ENCODE measurements around the gene SULT4A1. TPM values are rescaled to one million over a fixed set of nuclear protein-coding genes. Genes with fewer than 3 reads are reported as not detected.

SULT4A1 gene
- total and polyA plus RNA-seq, 2 donors = 0.09 to 4.6 TPM

- DNase-seq (ENCODE audit: low read depth in 6 of 9, low spot score in 9 of 9) = no peak
- no peak overlapping the region for H3K27ac ChIP-seq (ENCODE audit: low read depth in 1 of 2, low read length in 1 of 2)
- 96% methylated on average over 2 of the region's 2 CpGs for WGBS
- no peak overlapping the region for H3K4me3 ChIP-seq (ENCODE audit: low read length in 2 of 2)
- no peaks in the 10 kb centered on the region for H3K9me3 ChIP-seq (ENCODE audit: control insufficient read depth in 2 of 2, insufficient read depth in 1 of 2, low read length in 1 of 2)
- H3K4me1 ChIP-seq (ENCODE audit: control insufficient read depth in 2 of 2, insufficient read depth in 2 of 2, low read length in 2 of 2) = no peaks in the 10 kb centered on the region
- no peaks in the 10 kb centered on the region for H3K27me3 ChIP-seq (ENCODE audit: control insufficient read depth in 2 of 2, insufficient read depth in 1 of 2, low read length in 1 of 2)
- no peaks in the 10 kb centered on the region for H3K36me3 ChIP-seq (ENCODE audit: control insufficient read depth in 2 of 2, insufficient read depth in 2 of 2, low read length in 1 of 2)
Measured at GRCh38 chr22:43783777-43784176, 78.5 kb downstream of the SULT4A1 start.

GRCh38 chr22:43782448-43782847, 79.9 kb downstream of the SULT4A1 start:
- no peaks in the 10 kb centered on the region for H3K9me3 ChIP-seq (ENCODE audit: control insufficient read depth in 2 of 2, insufficient read depth in 1 of 2, low read length in 1 of 2)
- no peak overlapping the region for H3K27ac ChIP-seq (ENCODE audit: low read depth in 1 of 2, low read length in 1 of 2)
- no peaks in the 10 kb centered on the region for H3K36me3 ChIP-seq (ENCODE audit: control insufficient read depth in 2 of 2, insufficient read depth in 2 of 2, low read length in 1 of 2)
- DNase-seq (ENCODE audit: low read depth in 6 of 9, low spot score in 9 of 9) = no peak
- H3K4me3 ChIP-seq (ENCODE audit: low read length in 2 of 2) = no peak overlapping the region
- H3K4me1 ChIP-seq (ENCODE audit: control insufficient read depth in 2 of 2, insufficient read depth in 2 of 2, low read length in 2 of 2) = no peaks in the 10 kb centered on the region
- WGBS = 94% methylated on average over 3 of the region's 3 CpGs
- no peaks in the 10 kb centered on the region for H3K27me3 ChIP-seq (ENCODE audit: control insufficient read depth in 2 of 2, insufficient read depth in 1 of 2, low read length in 1 of 2)

- DNase-seq (ENCODE audit: low read depth in 6 of 9, low spot score in 9 of 9) = peak in 1 of 9 donors; percentile 10
- no peaks in the 10 kb centered on the region for H3K9me3 ChIP-seq (ENCODE audit: control insufficient read depth in 2 of 2, insufficient read depth in 1 of 2, low read length in 1 of 2)
- no peaks in the 10 kb centered on the region for H3K4me1 ChIP-seq (ENCODE audit: control insufficient read depth in 2 of 2, insufficient read depth in 2 of 2, low read length in 2 of 2)
- no peaks in the 10 kb centered on the region for H3K27me3 ChIP-seq (ENCODE audit: control insufficient read depth in 2 of 2, insufficient read depth in 1 of 2, low read length in 1 of 2)
- 31% methylated on average over 4 of the region's 4 CpGs for WGBS
- no peak overlapping the region for H3K4me3 ChIP-seq (ENCODE audit: low read length in 2 of 2)
- no peak overlapping the region for H3K27ac ChIP-seq (ENCODE audit: low read depth in 1 of 2, low read length in 1 of 2)
- no peaks in the 10 kb centered on the region for H3K36me3 ChIP-seq (ENCODE audit: control insufficient read depth in 2 of 2, insufficient read depth in 2 of 2, low read length in 1 of 2)
Measured at GRCh38 chr22:43777286-43777685, 85.0 kb downstream of the SULT4A1 start.

GRCh38 chr22:43776081-43776670, 86.1 kb downstream of the SULT4A1 start:
- Histone ChIP-seq H3K4me3 (ENCODE audit: low read length in 2 of 2) (no peak overlapping the region), H3K27ac (ENCODE audit: low read depth in 1 of 2, low read length in 1 of 2) (no peak overlapping the region), H3K9me3 (ENCODE audit: control insufficient read depth in 2 of 2, insufficient read depth in 1 of 2, low read length in 1 of 2) (no peaks in the 10 kb centered on the region), H3K4me1 (ENCODE audit: control insufficient read depth in 2 of 2, insufficient read depth in 2 of 2, low read length in 2 of 2) (no peaks in the 10 kb centered on the region), H3K36me3 (ENCODE audit: control insufficient read depth in 2 of 2, insufficient read depth in 2 of 2, low read length in 1 of 2) (no peaks in the 10 kb centered on the region), H3K27me3 (ENCODE audit: control insufficient read depth in 2 of 2, insufficient read depth in 1 of 2, low read length in 1 of 2) (no peaks in the 10 kb centered on the region)
- 81% methylated on average over 9 of the region's 9 CpGs for WGBS
- DNase-seq (ENCODE audit: low read depth in 6 of 9, low spot score in 9 of 9) = no peak

Other genes starting within 250 kb of the SULT4A1 start
- 1.1 TPM for gene EFCAB6, start 50.2 kb downstream of the SULT4A1 start, total RNA-seq
- 1.4 TPM for gene EFCAB6, start 50.2 kb downstream of the SULT4A1 start, polyA plus RNA-seq
- not detected for gene PNPLA5, start 29.5 kb upstream of the SULT4A1 start, total RNA-seq
- 0.07 TPM for gene PNPLA5, start 29.5 kb upstream of the SULT4A1 start, polyA plus RNA-seq
- gene PNPLA3, start 61.3 kb upstream of the SULT4A1 start, total RNA-seq = 0.09 TPM
- gene PNPLA3, start 61.3 kb upstream of the SULT4A1 start, polyA plus RNA-seq = 0.05 TPM
- 43.9 TPM for gene SAMM50, start 92.9 kb upstream of the SULT4A1 start, total RNA-seq
- 25.8 TPM for gene SAMM50, start 92.9 kb upstream of the SULT4A1 start, polyA plus RNA-seq
- gene PARVB, start 161.8 kb upstream of the SULT4A1 start, total RNA-seq = 14.5 TPM
- gene PARVB, start 161.8 kb upstream of the SULT4A1 start, polyA plus RNA-seq = 15.2 TPM

Data from thymus (tissue), 11 donors.